Progenitor cell of endocrine pancreas (in vitro differentiated cells): ENCODE measurements around the gene MYBPC3. TPM values are rescaled to one million over a fixed set of nuclear protein-coding genes. Genes with fewer than 3 reads are reported as not detected.
"Not testable (repeated sequence)": the region's sequence is repeated elsewhere in the genome, so short reads cannot be mapped to it uniquely, and the experiment has no call there.

Experiments used
- DNase-seq: peaks from one replicate; pipeline ENCODE4 v3.0.0; 2021; ENCODE audit warnings: low spot score; ENCODE audit not compliant: unreplicated experiment
- H3K27ac Mint-ChIP-seq: 2 replicates; pipeline ENCODE4 v1.8.0; 2021; ENCODE audit warnings: mild to moderate bottlenecking, moderate library complexity, mixed read lengths
- H3K27me3 Mint-ChIP-seq: 2 replicates; pipeline ENCODE4 v1.8.0; 2021; ENCODE audit warnings: mixed read lengths
- H3K36me3 Mint-ChIP-seq: 2 replicates; pipeline ENCODE4 v1.8.0; 2022; ENCODE audit warnings: mixed read lengths; ENCODE audit not compliant: insufficient read depth
- H3K4me1 Mint-ChIP-seq: 2 replicates; pipeline ENCODE4 v1.8.0; 2021; ENCODE audit warnings: low read depth, mixed read lengths
- H3K4me3 Mint-ChIP-seq: 2 replicates; pipeline ENCODE4 v1.8.0; 2021; ENCODE audit warnings: low read depth, mild to moderate bottlenecking, moderate library complexity, mixed read lengths
- H3K9me3 Mint-ChIP-seq: 2 replicates; pipeline ENCODE4 v1.8.0; 2021; ENCODE audit warnings: low read depth, mixed read lengths
- total RNA-seq: library from RNA; stranded (reverse); gene quantifications from 2 replicates; pipeline ENCODE4 v1.2.1, GENCODE V29; 2021
- TF ChIP-seq, protein P1 (sequence below): fragments of 200-600 bp; sonication (generic); IDR thresholded peaks from one replicate; pipeline ENCODE4 v1.5.0; 2021; ENCODE audit warnings: antibody characterized with exemption, mild to moderate bottlenecking; ENCODE audit not compliant: unreplicated experiment

MYBPC3 gene
- total RNA-seq, 1 donor from 2014 or later, result 0.10 TPM

DNA sequence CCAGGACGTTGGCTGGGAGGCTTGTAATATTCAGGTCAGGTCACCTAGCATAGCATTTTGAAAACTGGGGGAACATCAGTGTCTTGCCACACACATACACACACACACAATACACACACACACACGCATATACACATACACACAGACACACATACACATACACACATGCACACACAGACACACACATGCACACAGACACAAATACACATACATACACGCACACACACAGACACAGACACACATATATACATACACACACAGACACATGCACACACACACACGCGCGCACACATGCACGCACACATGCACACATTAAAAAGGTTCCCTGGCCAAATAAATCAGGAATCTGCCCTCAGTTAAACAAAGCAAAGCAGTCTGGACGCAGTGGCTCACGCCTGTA is 12.5 kb downstream of the MYBPC3 start:
- TF ChIP-seq, protein P1, sequence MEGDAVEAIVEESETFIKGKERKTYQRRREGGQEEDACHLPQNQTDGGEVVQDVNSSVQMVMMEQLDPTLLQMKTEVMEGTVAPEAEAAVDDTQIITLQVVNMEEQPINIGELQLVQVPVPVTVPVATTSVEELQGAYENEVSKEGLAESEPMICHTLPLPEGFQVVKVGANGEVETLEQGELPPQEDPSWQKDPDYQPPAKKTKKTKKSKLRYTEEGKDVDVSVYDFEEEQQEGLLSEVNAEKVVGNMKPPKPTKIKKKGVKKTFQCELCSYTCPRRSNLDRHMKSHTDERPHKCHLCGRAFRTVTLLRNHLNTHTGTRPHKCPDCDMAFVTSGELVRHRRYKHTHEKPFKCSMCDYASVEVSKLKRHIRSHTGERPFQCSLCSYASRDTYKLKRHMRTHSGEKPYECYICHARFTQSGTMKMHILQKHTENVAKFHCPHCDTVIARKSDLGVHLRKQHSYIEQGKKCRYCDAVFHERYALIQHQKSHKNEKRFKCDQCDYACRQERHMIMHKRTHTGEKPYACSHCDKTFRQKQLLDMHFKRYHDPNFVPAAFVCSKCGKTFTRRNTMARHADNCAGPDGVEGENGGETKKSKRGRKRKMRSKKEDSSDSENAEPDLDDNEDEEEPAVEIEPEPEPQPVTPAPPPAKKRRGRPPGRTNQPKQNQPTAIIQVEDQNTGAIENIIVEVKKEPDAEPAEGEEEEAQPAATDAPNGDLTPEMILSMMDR, result no peak
- Mint-ChIP-seq H3K27ac (no peak overlapping the region), H3K36me3 (no peaks in the 10 kb centered on the region), H3K9me3 (no peaks in the 10 kb centered on the region), H3K27me3 (peaks cover 4% of the 10 kb centered on the region), H3K4me1 (no peaks in the 10 kb centered on the region), H3K4me3 (no peak overlapping the region)
- DNase-seq, result no peak

- Mint-ChIP-seq H3K36me3 (no peaks in the 10 kb centered on the region), H3K4me1 (no peaks in the 10 kb centered on the region), H3K27me3 (peaks cover 4% of the 10 kb centered on the region), H3K4me3 (no peak overlapping the region), H3K9me3 (no peaks in the 10 kb centered on the region), H3K27ac (no peak overlapping the region)
- TF ChIP-seq, protein P1, result no peak
- no peak for DNase-seq
Observed at GRCh38 chr11:47338396-47339241, 13.9 kb downstream of the MYBPC3 start.

- peaks cover 4% of the 10 kb centered on the region for H3K27me3 Mint-ChIP-seq
- TF ChIP-seq, protein P1, result no peak
- no peaks in the 10 kb centered on the region for H3K9me3 Mint-ChIP-seq
- no peaks in the 10 kb centered on the region for H3K4me1 Mint-ChIP-seq
- H3K27ac Mint-ChIP-seq, result no peak overlapping the region
- H3K36me3 Mint-ChIP-seq, result no peaks in the 10 kb centered on the region
- H3K4me3 Mint-ChIP-seq, result no peak overlapping the region
- DNase-seq, result no peak
Observed at GRCh38 chr11:47337229-47337924, 15.1 kb downstream of the MYBPC3 start.

DNA sequence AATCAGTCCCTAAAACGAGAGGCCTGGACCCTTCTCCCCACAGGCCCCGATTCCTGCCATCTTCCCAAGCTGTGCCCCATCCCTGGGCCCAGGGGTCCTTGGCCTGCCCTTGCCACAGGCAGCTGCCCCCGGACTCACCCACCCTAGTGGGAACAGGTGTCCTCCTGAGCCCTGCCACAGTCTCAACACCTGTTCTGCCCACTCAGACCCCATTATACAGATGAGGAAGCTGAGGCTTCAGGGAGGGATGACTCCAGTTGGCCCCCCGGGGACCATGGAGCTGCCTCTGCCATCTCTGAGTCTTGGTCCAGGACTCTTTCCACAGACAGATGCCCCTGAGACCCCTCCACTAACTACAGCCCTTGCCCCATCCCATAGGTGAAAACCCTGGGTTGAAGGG is 15.9 kb downstream of the MYBPC3 start:
- Mint-ChIP-seq H3K36me3 (no peaks in the 10 kb centered on the region), H3K9me3 (no peaks in the 10 kb centered on the region), H3K27me3 (peaks cover 1% of the 10 kb centered on the region), H3K4me1 (peaks cover 2% of the 10 kb centered on the region), H3K4me3 (no peak overlapping the region), H3K27ac (no peak overlapping the region)
- TF ChIP-seq, protein P1, result no peak
- no peak for DNase-seq

GRCh38 chr11:47335733-47336132 is 16.8 kb downstream of the MYBPC3 start:
- H3K4me1 Mint-ChIP-seq, result peaks cover 2% of the 10 kb centered on the region
- TF ChIP-seq, protein P1, result no peak
- no peaks in the 10 kb centered on the region for H3K36me3 Mint-ChIP-seq
- H3K27me3 Mint-ChIP-seq, result no peaks in the 10 kb centered on the region
- H3K4me3 Mint-ChIP-seq, result no peak overlapping the region
- no peak overlapping the region for H3K27ac Mint-ChIP-seq
- H3K9me3 Mint-ChIP-seq, result no peaks in the 10 kb centered on the region
- DNase-seq, result no peak

GRCh38 chr11:47334699-47335411 is 17.6 kb downstream of the MYBPC3 start:
- H3K27me3 Mint-ChIP-seq, H3K27ac Mint-ChIP-seq, H3K36me3 Mint-ChIP-seq, H3K4me1 Mint-ChIP-seq, DNase-seq, H3K4me3 Mint-ChIP-seq, H3K9me3 Mint-ChIP-seq: not testable (repeated sequence)
